Testis (tissue), 3 donors: Measurements from ENCODE around the gene OR8B4. TPM values are rescaled to one million over a fixed set of nuclear protein-coding genes. Genes with fewer than 3 reads are reported as not detected.

Experiments
- DNase-seq: peaks from one replicate; pipeline ENCODE4 v3.0.0-alpha.2; 2019
- H3K27ac ChIP-seq, 2 donors: fragments of 200-600 bp; sonication (generic); one replicate each; pipeline ENCODE4 v1.5.1; 2019
- H3K27me3 ChIP-seq: fragments of 200-600 bp; sonication (generic); one replicate; pipeline ENCODE4 v1.5.1; 2019
- H3K36me3 ChIP-seq: fragments of 200-600 bp; sonication (generic); one replicate; pipeline ENCODE4 v1.5.1; 2017; ENCODE audit warnings: low read depth; ENCODE audit errors: missing control alignments
- H3K4me1 ChIP-seq: fragments of 200-600 bp; sonication (generic); one replicate; pipeline ENCODE4 v1.5.1; 2019
- H3K4me3 ChIP-seq, 2 donors: fragments of 200-600 bp; sonication (generic); one replicate each; pipeline ENCODE4 v1.5.1; 2017 to 2019
- H3K9me3 ChIP-seq: fragments of 200-600 bp; sonication (generic); one replicate; pipeline ENCODE4 v1.5.1; 2017
- POLR2A ChIP-seq: fragments of 450-650 bp; IDR thresholded peaks from one replicate; pipeline ENCODE4 v1.6.1; 2017; ENCODE audit warnings: antibody characterized with exemption, mild to moderate bottlenecking, moderate library complexity
- WGBS, 2 donors: methylation state at CpG; one replicate each; pipeline ENCODE4 v1.1.5; 2018; 5-methylcytosine and 5-hydroxymethylcytosine counted together
- intact Hi-C: fragments of 100-400 bp; cut with DNase I; formaldehyde crosslinking; loops from one replicate; pipeline ENCODE4 v1.15.1; 2023; ENCODE audit warnings: low total_unique reads
- polyA plus RNA-seq: library from polyadenylated mRNA; stranded (reverse); fragments of 350-450 nt; fragmentation: Illumina TruSeq; extraction: RNeasy Lipid Tissue Mini Kit (QIAGEN cat#74804); gene quantifications from one replicate; pipeline ENCODE4 v1.2.3, GENCODE V29; 2014; ENCODE audit warnings: low read depth, low replicate concordance; ENCODE audit not compliant: insufficient read depth
- total RNA-seq, 2 donors: library from RNA; depleted of rRNA; stranded (reverse); fragments of >200 nt; gene quantifications; one replicate each; pipeline ENCODE4 v1.2.3, GENCODE V29; 2016
- TF ChIP-seq, protein P1 (sequence below), 3 experiments: fragments of 450-650 bp in 2 of 3; fragments of 200-600 bp in 1 of 3; sonication (generic) in 1 of 3; IDR thresholded peaks; one replicate each; pipeline ENCODE4 v1.5.1; 2016 to 2019; ENCODE audit warnings: antibody characterized with exemption in 3 of 3, mild to moderate bottlenecking in 2 of 3, moderate library complexity in 1 of 3

The OR8B4 gene
- total and polyA plus RNA-seq, 3 donors from 2014 or later = not detected

DNA sequence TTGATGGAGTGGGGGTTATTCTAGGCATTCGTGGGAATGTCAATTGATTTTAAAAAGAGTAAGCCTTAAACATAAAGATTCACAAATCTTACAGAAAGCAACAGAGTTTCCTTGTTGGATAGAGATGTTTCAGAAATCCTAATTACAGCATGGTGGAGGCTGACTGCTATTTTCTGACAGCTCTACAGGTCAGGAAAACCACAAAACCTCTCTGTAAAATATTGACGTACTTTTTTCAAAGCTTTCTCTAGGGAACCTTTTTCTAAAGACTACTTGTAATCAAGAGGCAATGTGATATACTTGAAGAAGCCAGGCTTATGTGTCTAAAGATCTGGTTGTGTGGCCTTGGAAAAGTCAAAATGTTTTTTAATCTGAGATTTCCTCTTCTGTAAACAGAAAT lies 29.9 kb upstream of the OR8B4 start:
- 30 to 66% methylated on average over 2 of the region's 2 CpGs for WGBS, 2 donors
- TF ChIP-seq, protein P1, sequence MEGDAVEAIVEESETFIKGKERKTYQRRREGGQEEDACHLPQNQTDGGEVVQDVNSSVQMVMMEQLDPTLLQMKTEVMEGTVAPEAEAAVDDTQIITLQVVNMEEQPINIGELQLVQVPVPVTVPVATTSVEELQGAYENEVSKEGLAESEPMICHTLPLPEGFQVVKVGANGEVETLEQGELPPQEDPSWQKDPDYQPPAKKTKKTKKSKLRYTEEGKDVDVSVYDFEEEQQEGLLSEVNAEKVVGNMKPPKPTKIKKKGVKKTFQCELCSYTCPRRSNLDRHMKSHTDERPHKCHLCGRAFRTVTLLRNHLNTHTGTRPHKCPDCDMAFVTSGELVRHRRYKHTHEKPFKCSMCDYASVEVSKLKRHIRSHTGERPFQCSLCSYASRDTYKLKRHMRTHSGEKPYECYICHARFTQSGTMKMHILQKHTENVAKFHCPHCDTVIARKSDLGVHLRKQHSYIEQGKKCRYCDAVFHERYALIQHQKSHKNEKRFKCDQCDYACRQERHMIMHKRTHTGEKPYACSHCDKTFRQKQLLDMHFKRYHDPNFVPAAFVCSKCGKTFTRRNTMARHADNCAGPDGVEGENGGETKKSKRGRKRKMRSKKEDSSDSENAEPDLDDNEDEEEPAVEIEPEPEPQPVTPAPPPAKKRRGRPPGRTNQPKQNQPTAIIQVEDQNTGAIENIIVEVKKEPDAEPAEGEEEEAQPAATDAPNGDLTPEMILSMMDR (IDR thresholded peaks at IDR 0.05) = no peak
- no peak for TF ChIP-seq POLR2A

DNA sequence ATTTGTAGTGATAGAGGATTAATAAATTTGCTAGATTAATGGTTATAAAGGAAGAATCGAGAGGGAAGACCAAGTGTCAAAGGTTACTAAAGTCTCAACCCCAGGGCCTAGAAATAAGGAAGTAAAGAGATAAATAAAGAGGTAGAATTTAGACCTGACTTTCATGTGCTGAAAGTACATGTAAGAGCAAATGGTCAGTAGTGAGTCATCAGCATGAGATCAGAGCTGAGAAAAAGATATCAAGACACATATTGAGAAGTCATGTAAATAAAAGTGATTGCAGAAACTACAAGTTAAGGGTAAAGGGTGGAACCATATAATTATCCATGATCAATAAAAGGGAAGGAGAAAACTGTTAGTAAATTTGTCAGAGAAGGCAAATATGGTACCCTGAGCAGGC lies 22.2 kb upstream of the OR8B4 start:
- Histone ChIP-seq H3K4me1 (no peaks in the 10 kb centered on the region), H3K36me3 (no peaks in the 10 kb centered on the region), H3K27ac (no peak overlapping the region), H3K4me3 (no peak overlapping the region), H3K27me3 (no peaks in the 10 kb centered on the region), H3K9me3 (no peaks in the 10 kb centered on the region)
- DNase-seq = no peak
- intact Hi-C loops = no loop called here
- WGBS, 2 donors = 80 to 95% methylated on average over 1 of the region's 1 CpG
- TF ChIP-seq, protein P1 (IDR thresholded peaks at IDR 0.05) = no peak
- TF ChIP-seq POLR2A = no peak

More for the DNA sequence above, 29.9 kb upstream of the OR8B4 start:
- intact Hi-C loops = no loop called here
- H3K36me3 ChIP-seq = no peaks in the 10 kb centered on the region
- no peak overlapping the region for H3K27ac ChIP-seq
- DNase-seq = no peak
- H3K4me1 ChIP-seq = no peaks in the 10 kb centered on the region
- H3K4me3 ChIP-seq = no peak overlapping the region
- H3K27me3 ChIP-seq = no peaks in the 10 kb centered on the region
- H3K9me3 ChIP-seq = no peaks in the 10 kb centered on the region

DNA sequence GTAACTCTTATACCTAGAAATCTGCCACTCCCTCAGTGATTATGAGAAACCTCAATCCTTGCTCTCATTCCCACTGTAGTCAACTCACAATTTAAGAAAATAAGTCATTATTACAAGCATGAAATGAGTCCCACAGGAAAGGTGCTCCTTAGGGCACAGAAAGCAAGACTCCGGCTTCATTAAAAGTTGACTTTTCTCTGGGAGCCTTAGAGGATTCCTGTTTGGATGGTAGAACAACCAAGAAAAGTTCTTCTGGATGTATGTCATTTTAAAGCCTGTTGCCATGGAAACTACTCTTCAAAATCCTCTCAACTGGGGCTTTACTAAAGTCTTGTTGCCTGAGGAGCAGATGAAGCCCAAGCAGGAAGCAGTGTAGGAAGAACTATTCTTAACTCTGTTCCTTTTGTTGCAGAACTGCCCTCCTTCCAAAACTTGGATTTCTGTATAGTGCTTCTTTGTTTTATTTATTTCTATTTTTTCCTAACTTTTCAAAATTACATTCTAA lies 21.0 kb upstream of the OR8B4 start, which contains the start of gene OR8B8:
TSS of gene OR8B8 (minus strand) at position 51 of the 505 bp plus-strand sequence. CDS start 4,611 bp downstream, outside the sequence.
- WGBS, 2 donors = 100% methylated on average over 1 of the region's 1 CpG
- no peaks in the 10 kb centered on the region for H3K9me3 ChIP-seq
- no peaks in the 10 kb centered on the region for H3K4me1 ChIP-seq
- no peak for TF ChIP-seq POLR2A
- TF ChIP-seq, protein P1 (IDR thresholded peaks at IDR 0.05) = no peak
- intact Hi-C loops = no loop called here
- H3K27ac ChIP-seq = no peak within 1 kb of the TSS
- H3K36me3 ChIP-seq = no peaks in the 10 kb centered on the region
- no peaks in the 10 kb centered on the region for H3K27me3 ChIP-seq
- no peak within 1 kb of the TSS for H3K4me3 ChIP-seq
- DNase-seq = no peak

DNA sequence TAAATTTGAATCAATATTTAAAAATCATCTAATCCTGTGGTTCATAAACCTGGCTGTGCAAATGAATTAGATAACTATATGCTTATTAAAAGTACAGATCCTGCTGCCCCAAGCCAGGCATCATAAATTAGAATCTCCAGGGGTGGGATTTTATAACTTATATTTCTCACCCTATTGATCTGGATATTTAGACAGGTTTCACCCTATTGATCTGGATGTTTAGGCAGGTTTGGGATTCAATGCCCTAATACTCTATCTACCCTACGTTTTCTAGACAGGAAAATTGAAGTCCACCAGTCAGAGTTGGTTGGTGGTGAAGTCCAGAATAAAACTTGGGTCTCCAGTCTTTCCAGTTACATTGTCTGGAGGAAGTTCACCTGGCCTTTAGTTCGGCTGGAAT lies 18.2 kb upstream of the OR8B4 start:
- Histone ChIP-seq H3K27ac (no peak overlapping the region), H3K36me3 (no peaks in the 10 kb centered on the region), H3K4me1 (no peaks in the 10 kb centered on the region), H3K9me3 (no peaks in the 10 kb centered on the region), H3K27me3 (no peaks in the 10 kb centered on the region), H3K4me3 (no peak overlapping the region)
- DNase-seq = no peak
- intact Hi-C loops = no loop called here
- TF ChIP-seq, protein P1 (IDR thresholded peaks at IDR 0.05) = no peak
- no peak for TF ChIP-seq POLR2A
- WGBS, 2 donors = 76 to 86% methylated on average over 2 of the region's 2 CpGs

DNA sequence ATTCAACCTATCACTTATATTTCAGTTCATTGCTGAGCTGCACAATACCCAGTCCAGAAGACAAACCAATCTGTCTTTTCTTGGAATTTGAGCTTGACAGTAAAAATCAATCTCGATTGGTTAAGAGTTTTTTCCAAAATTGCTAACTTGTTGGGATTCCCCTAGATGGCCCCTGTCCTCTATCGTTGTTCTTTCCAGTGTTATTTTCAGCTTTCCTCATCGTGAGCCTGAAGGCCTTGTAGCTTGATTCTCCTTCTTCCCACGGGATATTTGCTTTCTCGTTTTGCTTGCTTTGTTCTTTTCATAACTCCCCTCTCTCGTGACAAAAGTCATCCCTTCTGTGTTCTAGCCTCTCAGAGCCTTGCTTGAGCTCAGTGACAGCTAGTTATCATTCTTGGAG lies 17.8 kb upstream of the OR8B4 start:
- H3K4me1 ChIP-seq = no peaks in the 10 kb centered on the region
- no peaks in the 10 kb centered on the region for H3K9me3 ChIP-seq
- no peak overlapping the region for H3K4me3 ChIP-seq
- no peak overlapping the region for H3K27ac ChIP-seq
- no peak for DNase-seq
- 57 to 67% methylated on average over 6 of the region's 6 CpGs for WGBS, 2 donors
- H3K36me3 ChIP-seq = no peaks in the 10 kb centered on the region
- H3K27me3 ChIP-seq = no peaks in the 10 kb centered on the region
- intact Hi-C loops = no loop called here
- no peak for TF ChIP-seq POLR2A
- TF ChIP-seq, protein P1 (IDR thresholded peaks at IDR 0.05) = no peak
